BE2C (cell line): ENCODE results near the gene APOL3.
A peak's percentile ranks its signal among the peaks of the same experiment; 100 is the strongest.
"Not testable (repeated sequence)": the region's sequence is repeated elsewhere in the genome, so short reads cannot be mapped to it uniquely, and the experiment has no call there.

ENCODE experiments used
- DNase-seq: peaks from one replicate; pipeline ENCODE4 v3.0.0-alpha.2; 2020
- H3K27me3 ChIP-seq: fragments of 250-450 bp; sonication (Bioruptor Pico); 2 replicates; pipeline ENCODE4 v1.5.1; 2020; ENCODE audit warnings: mild to moderate bottlenecking
- H3K36me3 ChIP-seq: fragments of 250-450 bp; sonication (Bioruptor Pico); 2 replicates; pipeline ENCODE4 v1.5.1; 2020; ENCODE audit warnings: mild to moderate bottlenecking
- H3K4me1 ChIP-seq: fragments of 250-450 bp; sonication (Bioruptor Pico); 2 replicates; pipeline ENCODE4 v1.5.1; 2020
- H3K4me3 ChIP-seq: 2 replicates; pipeline ENCODE4 v1.5.1; 2011; ENCODE audit warnings: low read depth, low read length
- H3K9me3 ChIP-seq: fragments of 250-450 bp; sonication (Bioruptor Pico); 2 replicates; pipeline ENCODE4 v1.5.1; 2020
- CTCF ChIP-seq: IDR thresholded peaks from 2 replicates; pipeline ENCODE4 v1.5.1; 2012; ENCODE audit warnings: mild to moderate bottlenecking, low read depth, low read length

Gene APOL3

DNA sequence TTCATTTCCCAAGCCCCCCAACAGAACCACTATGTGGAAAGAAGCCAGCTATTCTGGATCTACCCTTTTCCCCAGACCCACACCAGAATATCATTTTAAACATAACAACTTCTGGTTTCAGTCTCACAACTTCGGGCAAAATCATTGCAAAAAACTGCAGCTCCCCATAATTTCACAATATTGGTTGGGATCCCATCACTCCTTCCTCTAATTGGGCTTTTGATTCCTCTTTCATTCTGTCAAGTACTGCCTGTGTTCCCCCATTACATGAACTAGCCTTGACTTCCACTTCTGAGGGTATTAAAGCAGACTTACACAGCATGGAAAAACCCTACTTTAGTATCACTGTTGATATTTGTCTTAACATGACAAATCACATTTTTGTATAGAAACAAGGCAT is 4.1 kb upstream of the APOL3 start:
- no peaks in the 10 kb centered on the region for H3K36me3 ChIP-seq
- H3K4me1 ChIP-seq, result no peaks in the 10 kb centered on the region
- H3K9me3 ChIP-seq, result no peaks in the 10 kb centered on the region
- TF ChIP-seq CTCF, result no peak
- no peaks in the 10 kb centered on the region for H3K27me3 ChIP-seq
- DNase-seq, result no peak
- H3K4me3 ChIP-seq, result no peak overlapping the region

DNA sequence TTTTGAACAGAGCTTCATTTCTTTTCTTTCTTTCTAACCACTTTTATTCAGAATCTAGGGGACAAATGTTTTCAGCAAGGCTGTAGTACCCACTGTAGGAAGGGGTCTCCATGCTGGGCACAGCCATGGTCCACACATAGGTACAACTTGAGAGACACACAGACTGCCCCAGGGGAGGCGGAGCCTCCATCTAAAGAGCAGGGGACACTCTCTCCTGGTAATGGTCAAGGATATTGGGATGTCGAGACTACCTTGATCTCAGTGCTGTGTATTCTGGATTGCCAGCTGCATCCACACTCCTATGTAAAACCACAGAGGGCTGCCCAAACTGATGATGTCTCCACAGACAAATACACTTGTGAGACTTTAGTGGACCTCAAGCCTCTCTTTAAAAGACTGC is 2.9 kb upstream of the APOL3 start:
- no peak for DNase-seq
- Histone ChIP-seq H3K36me3 (no peaks in the 10 kb centered on the region), H3K9me3 (no peaks in the 10 kb centered on the region), H3K4me3 (no peak overlapping the region), H3K27me3 (no peaks in the 10 kb centered on the region), H3K4me1 (no peaks in the 10 kb centered on the region)
- no peak for TF ChIP-seq CTCF

GRCh38 chr22:36162127-36163034 is 1.8 kb upstream of the APOL3 start:
- Histone ChIP-seq H3K4me1 (no peaks in the 10 kb centered on the region), H3K36me3 (no peaks in the 10 kb centered on the region), H3K27me3 (no peaks in the 10 kb centered on the region), H3K4me3 (no peak overlapping the region), H3K9me3 (no peaks in the 10 kb centered on the region)
- DNase-seq, result no peak
- no peak for TF ChIP-seq CTCF

DNA sequence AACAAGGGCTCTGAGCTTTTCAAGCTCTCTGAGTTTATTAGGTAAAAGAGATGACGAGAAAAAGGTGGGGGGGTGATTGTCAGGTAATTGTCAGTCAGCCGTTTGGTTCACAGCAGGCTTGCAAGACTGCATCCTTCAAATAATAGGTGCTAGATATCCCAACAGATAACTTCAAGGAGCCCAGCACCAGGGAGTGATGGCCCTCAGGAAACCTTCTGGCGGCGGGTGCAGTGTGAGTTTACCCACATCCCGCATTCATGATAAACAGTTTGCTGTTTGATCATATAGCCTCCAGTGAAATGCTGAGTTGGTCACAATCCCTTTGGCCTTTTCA is 1.2 kb upstream of the APOL3 start:
- DNase-seq, H3K4me1 ChIP-seq, H3K36me3 ChIP-seq, H3K9me3 ChIP-seq, H3K4me3 ChIP-seq, H3K27me3 ChIP-seq: not testable (repeated sequence)

- DNase-seq, result peak; percentile 28
- no peak for TF ChIP-seq CTCF
- H3K4me3 ChIP-seq, result no peak overlapping the region
Measured at GRCh38 chr22:36156515-36157419, 3.8 kb downstream of the APOL3 start.

DNA sequence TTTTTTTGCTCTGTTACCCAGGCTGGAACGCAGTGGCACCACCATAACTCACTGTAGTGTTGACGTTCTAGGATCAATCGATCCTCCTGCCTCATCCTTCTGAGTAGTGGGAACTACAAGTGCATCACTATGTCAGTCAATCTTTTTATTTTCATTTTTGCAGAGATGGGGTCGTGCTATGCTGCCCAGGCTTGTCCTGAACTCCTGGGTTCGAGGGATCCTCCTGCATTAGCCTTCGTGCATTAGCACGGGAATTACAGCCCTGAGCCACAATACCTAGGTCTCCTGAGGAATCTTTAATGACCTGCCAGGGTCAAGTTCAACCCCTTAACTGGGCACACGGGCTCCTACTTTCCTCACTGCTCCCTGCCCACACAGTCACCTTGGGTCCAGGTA is 4.4 kb downstream of the APOL3 start:
- Histone ChIP-seq H3K36me3 (no peaks in the 10 kb centered on the region), H3K4me3 (no peak overlapping the region), H3K9me3 (no peaks in the 10 kb centered on the region), H3K4me1 (no peaks in the 10 kb centered on the region), H3K27me3 (no peaks in the 10 kb centered on the region)
- no peak for TF ChIP-seq CTCF
- DNase-seq, result no peak

More at GRCh38 chr22:36156515-36157419, 3.8 kb downstream of the APOL3 start:
- H3K9me3 ChIP-seq, result no peaks in the 10 kb centered on the region
- no peaks in the 10 kb centered on the region for H3K4me1 ChIP-seq
- H3K27me3 ChIP-seq, result no peaks in the 10 kb centered on the region
- H3K36me3 ChIP-seq, result no peaks in the 10 kb centered on the region
